Thyroid gland (tissue), 4 donors: ENCODE data around the gene BAG2.

Experiments used
- POLR2A ChIP-seq, 2 donors: fragments of 450-650 bp; IDR thresholded peaks; one replicate each; pipeline ENCODE4 v1.6.1; 2017; ENCODE audit warnings: antibody characterized with exemption in 2 of 2, mild to moderate bottlenecking in 2 of 2, moderate library complexity in 1 of 2
- TF ChIP-seq, protein P1 (sequence below), 6 experiments: fragments of 200-600 bp in 3 of 6; fragments of 450-650 bp in 3 of 6; sonication (generic) in 3 of 6; IDR thresholded peaks; one replicate each; pipeline ENCODE4 v1.5.1; 2016 to 2019; ENCODE audit warnings: antibody characterized with exemption in 6 of 6, mild to moderate bottlenecking in 2 of 6, inconsistent platforms in 1 of 6, moderate library complexity in 1 of 6

- TF ChIP-seq, protein P1, sequence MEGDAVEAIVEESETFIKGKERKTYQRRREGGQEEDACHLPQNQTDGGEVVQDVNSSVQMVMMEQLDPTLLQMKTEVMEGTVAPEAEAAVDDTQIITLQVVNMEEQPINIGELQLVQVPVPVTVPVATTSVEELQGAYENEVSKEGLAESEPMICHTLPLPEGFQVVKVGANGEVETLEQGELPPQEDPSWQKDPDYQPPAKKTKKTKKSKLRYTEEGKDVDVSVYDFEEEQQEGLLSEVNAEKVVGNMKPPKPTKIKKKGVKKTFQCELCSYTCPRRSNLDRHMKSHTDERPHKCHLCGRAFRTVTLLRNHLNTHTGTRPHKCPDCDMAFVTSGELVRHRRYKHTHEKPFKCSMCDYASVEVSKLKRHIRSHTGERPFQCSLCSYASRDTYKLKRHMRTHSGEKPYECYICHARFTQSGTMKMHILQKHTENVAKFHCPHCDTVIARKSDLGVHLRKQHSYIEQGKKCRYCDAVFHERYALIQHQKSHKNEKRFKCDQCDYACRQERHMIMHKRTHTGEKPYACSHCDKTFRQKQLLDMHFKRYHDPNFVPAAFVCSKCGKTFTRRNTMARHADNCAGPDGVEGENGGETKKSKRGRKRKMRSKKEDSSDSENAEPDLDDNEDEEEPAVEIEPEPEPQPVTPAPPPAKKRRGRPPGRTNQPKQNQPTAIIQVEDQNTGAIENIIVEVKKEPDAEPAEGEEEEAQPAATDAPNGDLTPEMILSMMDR (IDR thresholded peaks at IDR 0.05), result peak in 2 of 6 experiments; percentile 5 to 13
- TF ChIP-seq POLR2A (IDR thresholded peaks at IDR 0.05), result peak; percentile 73 to 95
These were observed 50.0 kb downstream of the BAG2 start, which contains the start of gene RAB23 for GRCh38 chr6:57221936-57222742.
